HepG2 (cell line): ENCODE measurements around the gene ATP2C2. TPM values are rescaled to one million over a fixed set of nuclear protein-coding genes. Genes with fewer than 3 reads are reported as not detected.

ENCODE experiments used
- BORCS8-MEF2B ChIP-seq: sonication (generic); formaldehyde crosslinking; IDR thresholded peaks from 2 replicates; pipeline ENCODE4 v1.8.0; 2022; ENCODE audit warnings: mild to moderate bottlenecking, missing genetic modification reagents
- HOXA5 ChIP-seq: sonication (generic); formaldehyde crosslinking; IDR thresholded peaks from 2 replicates; pipeline ENCODE4 v1.4.0; 2020; ENCODE audit warnings: missing genetic modification reagents
- IRX3 ChIP-seq: sonication (generic); formaldehyde crosslinking; IDR thresholded peaks from 2 replicates; pipeline ENCODE4 v1.8.1; 2023; ENCODE audit warnings: mild to moderate bottlenecking, low read depth, missing genetic modification reagents, borderline replicate concordance
- KLF12 ChIP-seq: sonication (generic); formaldehyde crosslinking; IDR thresholded peaks from 2 replicates; pipeline ENCODE4 v1.4.0; 2020; ENCODE audit warnings: missing genetic modification reagents, borderline replicate concordance
- NR2F6 ChIP-seq, 2 experiments: IDR thresholded peaks; 2 replicates each; pipeline ENCODE4 v1.6.1; 2016; ENCODE audit warnings: antibody characterized with exemption in 1 of 2, mild to moderate bottlenecking in 1 of 2
- PAX8 ChIP-seq: sonication (generic); formaldehyde crosslinking; IDR thresholded peaks from 2 replicates; pipeline ENCODE4 v1.8.0; 2022; ENCODE audit warnings: mild to moderate bottlenecking, missing genetic modification reagents, borderline replicate concordance
- PCBP1 ChIP-seq: fragments of 200-400 bp; formaldehyde crosslinking; IDR thresholded peaks from 2 replicates; pipeline ENCODE4 v1.6.1; 2017; ENCODE audit warnings: mild to moderate bottlenecking, low read depth, low read length, borderline replicate concordance
- TEAD3 ChIP-seq: optimal IDR thresholded peaks from 2 replicates; pipeline ENCODE3; 2016; ENCODE audit warnings: borderline replicate concordance
- THAP11 ChIP-seq: IDR thresholded peaks from 2 replicates; pipeline ENCODE4 v1.6.1; 2016; ENCODE audit warnings: missing biosample characterization, missing genetic modification reagents
- ZBTB7B ChIP-seq: sonication (generic); formaldehyde crosslinking; IDR thresholded peaks from 2 replicates; pipeline ENCODE4 v1.4.0; 2020; ENCODE audit warnings: missing genetic modification reagents
- ZHX2 ChIP-seq, 2 experiments: sonication (generic) in 1 of 2; formaldehyde crosslinking in 1 of 2; IDR thresholded peaks; 2 replicates each; pipeline versions ENCODE4 v1.6.1 to v1.9.0; 2014 to 2022; ENCODE audit warnings: antibody characterized with exemption in 1 of 2, borderline replicate concordance in 1 of 2, inconsistent platforms in 1 of 2, low read depth in 1 of 2, missing genetic modification reagents in 1 of 2
- ZNF121 ChIP-seq: sonication (generic); formaldehyde crosslinking; IDR thresholded peaks from 2 replicates; pipeline ENCODE4 v1.5.0; 2020; ENCODE audit warnings: mild to moderate bottlenecking, missing genetic modification reagents
- ZNF30 ChIP-seq: sonication (generic); formaldehyde crosslinking; IDR thresholded peaks from 2 replicates; pipeline ENCODE4 v1.5.0; 2020; ENCODE audit warnings: mild to moderate bottlenecking, missing genetic modification reagents
- ZNF350 ChIP-seq: sonication (generic); formaldehyde crosslinking; IDR thresholded peaks from 2 replicates; pipeline ENCODE4 v1.4.0; 2020; ENCODE audit warnings: mild to moderate bottlenecking, low read depth, missing genetic modification reagents, borderline replicate concordance
- ZNF619 ChIP-seq: sonication (generic); formaldehyde crosslinking; IDR thresholded peaks from 2 replicates; pipeline ENCODE4 v1.4.0; 2020; ENCODE audit warnings: mild to moderate bottlenecking, missing genetic modification reagents
- ZNF772 ChIP-seq: sonication (generic); formaldehyde crosslinking; IDR thresholded peaks from 2 replicates; pipeline ENCODE4 v1.5.0; 2020; ENCODE audit warnings: mild to moderate bottlenecking, missing genetic modification reagents
- ZNF782 ChIP-seq: sonication (generic); formaldehyde crosslinking; IDR thresholded peaks from 2 replicates; pipeline ENCODE4 v1.4.0; 2020; ENCODE audit warnings: missing genetic modification reagents, mild to moderate bottlenecking, borderline replicate concordance
- ZNF839 ChIP-seq: sonication (generic); formaldehyde crosslinking; IDR thresholded peaks from 2 replicates; pipeline ENCODE4 v1.4.0; 2020; ENCODE audit warnings: missing genetic modification reagents, mild to moderate bottlenecking, borderline replicate concordance
- polyA plus RNA-seq, 8 experiments: library from polyadenylated mRNA; depleted of rRNA in 3 of 8; stranded (reverse) in 7 of 8; unstranded in 1 of 8; fragments of >200 nt; fragmentation: Illumina TruSeq in 4 of 8; extraction: Trizol in 4 of 8; gene quantifications; 2 replicates each; pipeline versions ENCODE4 v1.2.1 to v1.2.3, GENCODE V29; 2011 to 2016; ENCODE audit warnings: low read depth in 4 of 8, missing spikeins in 1 of 8, mixed read lengths in 1 of 8; ENCODE audit not compliant: insufficient read depth in 1 of 8
- total RNA-seq, 5 experiments: library from RNA; depleted of rRNA; stranded (reverse); fragments of >200 nt; fragmentation: Illumina TruSeq; extraction: Trizol; gene quantifications; 2 replicates each; pipeline ENCODE4 v1.2.3, GENCODE V29; 2016; ENCODE audit warnings: low read depth in 1 of 5
- TF ChIP-seq, protein P1 (sequence below): sonication (generic); formaldehyde crosslinking; IDR thresholded peaks from 2 replicates; pipeline ENCODE4 v1.4.0; 2020; ENCODE audit warnings: missing genetic modification reagents
- TF ChIP-seq, protein P2 (sequence below): sonication (generic); formaldehyde crosslinking; IDR thresholded peaks from 2 replicates; pipeline ENCODE4 v1.5.0; 2020; ENCODE audit warnings: missing genetic modification reagents, mild to moderate bottlenecking, borderline replicate concordance

ATP2C2 gene
- total and polyA plus RNA-seq, 2 of the 13 experiments (the other 11 are each of a cell fraction or from before 2014, with no cell fraction given) = 0.07 TPM; not detected in 1

DNA sequence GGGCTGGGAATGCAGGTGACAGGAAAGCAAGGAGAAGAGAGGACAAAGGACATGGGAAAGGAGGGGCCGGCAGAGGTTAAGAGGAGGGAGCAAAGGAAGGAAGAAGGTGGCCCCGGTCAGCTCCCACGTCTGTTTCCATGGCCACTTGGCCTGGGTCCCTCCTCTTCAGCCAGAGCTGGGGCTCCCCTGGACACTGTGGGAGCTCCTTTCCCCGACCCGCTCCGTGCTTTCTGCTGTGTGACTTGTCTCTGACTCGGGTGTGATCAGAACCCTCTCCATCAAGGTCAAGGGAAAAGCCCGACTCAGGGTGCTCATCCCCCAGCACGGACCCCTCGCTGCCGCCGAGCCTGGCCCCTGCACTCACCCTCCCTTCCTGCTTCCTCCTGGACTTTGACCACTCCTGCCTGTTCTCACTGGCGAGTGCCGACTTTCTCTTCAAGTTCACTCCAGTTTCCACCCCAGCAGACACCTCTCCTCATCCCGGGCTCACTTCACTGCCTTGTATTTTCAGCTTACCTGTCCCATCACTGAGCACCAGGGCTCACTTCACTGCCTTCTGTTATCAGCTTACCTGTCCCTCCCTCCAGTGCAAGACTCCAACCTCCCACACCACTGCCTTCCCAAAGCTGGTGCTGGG lies 74.9 kb downstream of the ATP2C2 start (continued):
- TF ChIP-seq, protein P1, sequence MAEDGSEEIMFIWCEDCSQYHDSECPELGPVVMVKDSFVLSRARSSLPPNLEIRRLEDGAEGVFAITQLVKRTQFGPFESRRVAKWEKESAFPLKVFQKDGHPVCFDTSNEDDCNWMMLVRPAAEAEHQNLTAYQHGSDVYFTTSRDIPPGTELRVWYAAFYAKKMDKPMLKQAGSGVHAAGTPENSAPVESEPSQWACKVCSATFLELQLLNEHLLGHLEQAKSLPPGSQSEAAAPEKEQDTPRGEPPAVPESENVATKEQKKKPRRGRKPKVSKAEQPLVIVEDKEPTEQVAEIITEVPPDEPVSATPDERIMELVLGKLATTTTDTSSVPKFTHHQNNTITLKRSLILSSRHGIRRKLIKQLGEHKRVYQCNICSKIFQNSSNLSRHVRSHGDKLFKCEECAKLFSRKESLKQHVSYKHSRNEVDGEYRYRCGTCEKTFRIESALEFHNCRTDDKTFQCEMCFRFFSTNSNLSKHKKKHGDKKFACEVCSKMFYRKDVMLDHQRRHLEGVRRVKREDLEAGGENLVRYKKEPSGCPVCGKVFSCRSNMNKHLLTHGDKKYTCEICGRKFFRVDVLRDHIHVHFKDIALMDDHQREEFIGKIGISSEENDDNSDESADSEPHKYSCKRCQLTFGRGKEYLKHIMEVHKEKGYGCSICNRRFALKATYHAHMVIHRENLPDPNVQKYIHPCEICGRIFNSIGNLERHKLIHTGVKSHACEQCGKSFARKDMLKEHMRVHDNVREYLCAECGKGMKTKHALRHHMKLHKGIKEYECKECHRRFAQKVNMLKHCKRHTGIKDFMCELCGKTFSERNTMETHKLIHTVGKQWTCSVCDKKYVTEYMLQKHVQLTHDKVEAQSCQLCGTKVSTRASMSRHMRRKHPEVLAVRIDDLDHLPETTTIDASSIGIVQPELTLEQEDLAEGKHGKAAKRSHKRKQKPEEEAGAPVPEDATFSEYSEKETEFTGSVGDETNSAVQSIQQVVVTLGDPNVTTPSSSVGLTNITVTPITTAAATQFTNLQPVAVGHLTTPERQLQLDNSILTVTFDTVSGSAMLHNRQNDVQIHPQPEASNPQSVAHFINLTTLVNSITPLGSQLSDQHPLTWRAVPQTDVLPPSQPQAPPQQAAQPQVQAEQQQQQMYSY (CRISPR knock-in tag) = peak; percentile 73; the same call in 1 of the 2 replicates
- TF ChIP-seq HOXA5 = no peak
- TF ChIP-seq ZNF350 (CRISPR knock-in tag) = peak; percentile 52
- no peak for TF ChIP-seq IRX3
- no peak for TF ChIP-seq ZNF619 (CRISPR knock-in tag)
- TF ChIP-seq ZNF839 (CRISPR knock-in tag) = no peak
- TF ChIP-seq NR2F6 (IDR thresholded peaks at IDR 0.05) = no peak
- peak; percentile 46 for TF ChIP-seq NR2F6 (CRISPR knock-in tag; IDR thresholded peaks at IDR 0.05)
- no peak for TF ChIP-seq ZNF121 (CRISPR knock-in tag)
- no peak for TF ChIP-seq KLF12 (CRISPR knock-in tag)
- TF ChIP-seq BORCS8-MEF2B = peak; percentile 33; the same call in 1 of the 2 replicates
- TF ChIP-seq THAP11 (CRISPR knock-in tag) = 0 out of 2 replicates have a peak, but pooled peaks have one; percentile 22
- no peak for TF ChIP-seq ZHX2 (IDR thresholded peaks at IDR 0.05; ENCODE audit: low read depth)
- no peak for TF ChIP-seq ZHX2 (CRISPR knock-in tag; IDR thresholded peaks at IDR 0.05; ENCODE audit: borderline replicate concordance)
- TF ChIP-seq TEAD3 (CRISPR knock-in tag) = no peak
- no peak for TF ChIP-seq PCBP1
- TF ChIP-seq ZNF782 (CRISPR knock-in tag) = no peak
- TF ChIP-seq ZNF772 (CRISPR knock-in tag) = peak; percentile 39; the same call in 1 of the 2 replicates
- no peak for TF ChIP-seq ZNF30 (CRISPR knock-in tag)
- TF ChIP-seq PAX8 (CRISPR knock-in tag) = no peak
- TF ChIP-seq ZBTB7B (CRISPR knock-in tag) = peak; percentile 74
- TF ChIP-seq, protein P2, sequence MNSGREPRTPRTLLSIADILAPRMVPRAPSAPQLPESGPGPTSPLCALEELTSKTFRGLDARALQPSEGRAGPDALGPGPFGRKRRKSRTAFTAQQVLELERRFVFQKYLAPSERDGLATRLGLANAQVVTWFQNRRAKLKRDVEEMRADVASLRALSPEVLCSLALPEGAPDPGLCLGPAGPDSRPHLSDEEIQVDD (CRISPR knock-in tag) = no peak
